ENCODE results near the gene ME1. TPM values are rescaled to one million over a fixed set of nuclear protein-coding genes. Genes with fewer than 3 reads are reported as not detected.
"Not testable (repeated sequence)": the region's sequence is repeated elsewhere in the genome, so short reads cannot be mapped to it uniquely, and the experiment has no call there.

Gene ME1
- total RNA-seq, 4 donors from 2014 or later: 20.4 to 58.6 (median 27.2) TPM

GRCh38 chr6:83370567-83370966, 60.3 kb downstream of the ME1 start:
- TF ChIP-seq CTCF (IDR thresholded peaks at IDR 0.05) (no peak), POLR2A (IDR thresholded peaks at IDR 0.05) (no peak)
- Histone ChIP-seq H3K4me3 (no peak overlapping the region), H3K36me3 (no peaks in the 10 kb centered on the region), H3K9me3 (no peaks in the 10 kb centered on the region), H3K27me3 (no peaks in the 10 kb centered on the region), H3K4me1 (no peaks in the 10 kb centered on the region), H3K27ac (no peak overlapping the region)
- intact Hi-C loops (cut with DNase I): no loop called here
- WGBS, 2 donors: 82 to 85% methylated on average over 3 of the region's 3 CpGs
- DNase-seq: no peak

GRCh38 chr6:83369692-83370091, 61.2 kb downstream of the ME1 start:
- Histone ChIP-seq H3K4me1 (no peaks in the 10 kb centered on the region), H3K27me3 (no peaks in the 10 kb centered on the region), H3K4me3 (no peak overlapping the region), H3K9me3 (no peaks in the 10 kb centered on the region), H3K27ac (no peak overlapping the region), H3K36me3 (no peaks in the 10 kb centered on the region)
- WGBS, 2 donors: 77 to 86% methylated on average over 3 of the region's 3 CpGs
- intact Hi-C loops (cut with DNase I): no loop called here
- no peak for DNase-seq
- no peak for TF ChIP-seq POLR2A (IDR thresholded peaks at IDR 0.05)
- no peak for TF ChIP-seq CTCF (IDR thresholded peaks at IDR 0.05)

- Histone ChIP-seq H3K27ac (no peak overlapping the region), H3K4me1 (no peaks in the 10 kb centered on the region), H3K4me3 (no peak overlapping the region), H3K27me3 (no peaks in the 10 kb centered on the region), H3K9me3 (no peaks in the 10 kb centered on the region), H3K36me3 (no peaks in the 10 kb centered on the region)
- no peak for DNase-seq
- intact Hi-C loops (cut with DNase I): no loop called here
- no peak for TF ChIP-seq CTCF (IDR thresholded peaks at IDR 0.05)
- no peak for TF ChIP-seq POLR2A (IDR thresholded peaks at IDR 0.05)
Observed at GRCh38 chr6:83368577-83368976, 62.3 kb downstream of the ME1 start.

GRCh38 chr6:83367104-83367503, 63.7 kb downstream of the ME1 start:
- H3K4me1 ChIP-seq: no peaks in the 10 kb centered on the region
- 93 to 100% methylated on average over 1 of the region's 1 CpG for WGBS, 2 donors
- H3K4me3 ChIP-seq: no peak overlapping the region
- no peaks in the 10 kb centered on the region for H3K27me3 ChIP-seq
- no peak overlapping the region for H3K27ac ChIP-seq
- intact Hi-C loops (cut with DNase I): no loop called here
- no peaks in the 10 kb centered on the region for H3K9me3 ChIP-seq
- no peak for DNase-seq
- no peak for TF ChIP-seq CTCF (IDR thresholded peaks at IDR 0.05)
- TF ChIP-seq POLR2A (IDR thresholded peaks at IDR 0.05): no peak
- peaks cover 0 to 10% (median 0%) of the 10 kb centered on the region in 3 donors for H3K36me3 ChIP-seq

- DNase-seq: no peak
- no peaks in the 10 kb centered on the region for H3K4me1 ChIP-seq
- no peak for TF ChIP-seq POLR2A (IDR thresholded peaks at IDR 0.05)
- no peak for TF ChIP-seq CTCF (IDR thresholded peaks at IDR 0.05)
Observed at GRCh38 chr6:83365931-83366330, 64.9 kb downstream of the ME1 start.

GRCh38 chr6:83362349-83362748, 68.5 kb downstream of the ME1 start:
- WGBS, 2 donors: 90 to 94% methylated on average over 3 to 6 of the region's 6 CpGs
- intact Hi-C loops (cut with DNase I); DNase-seq; H3K27me3 ChIP-seq; H3K4me3 ChIP-seq; H3K4me1 ChIP-seq; H3K27ac ChIP-seq: not testable (repeated sequence)
- H3K9me3 ChIP-seq: peaks cover 0 to 14% (median 3%) of the 10 kb centered on the region in 3 donors
- peaks cover 0 to 27% (median 0%) of the 10 kb centered on the region in 3 donors for H3K36me3 ChIP-seq

More at GRCh38 chr6:83365931-83366330, 64.9 kb downstream of the ME1 start:
- WGBS, 2 donors: 45 to 86% methylated on average over 1 of the region's 1 CpG
- H3K36me3 ChIP-seq: peaks cover 0 to 16% (median 0%) of the 10 kb centered on the region in 3 donors
- intact Hi-C loops (cut with DNase I): no loop called here
- no peak overlapping the region for H3K4me3 ChIP-seq
- no peaks in the 10 kb centered on the region for H3K27me3 ChIP-seq
- H3K27ac ChIP-seq: no peak overlapping the region
- no peaks in the 10 kb centered on the region for H3K9me3 ChIP-seq

Measured in esophagus squamous epithelium (tissue), 5 donors.